Esophagus (tissue), 2 donors: ENCODE measurements around the gene DUOXA2. TPM values are rescaled to one million over a fixed set of nuclear protein-coding genes. Genes with fewer than 3 reads are reported as not detected.

ENCODE experiments used
- H3K27ac ChIP-seq, 2 donors: one replicate each; pipeline ENCODE4 v1.5.1; 2013; ENCODE audit warnings: low read depth in 2 of 2, mild to moderate bottlenecking in 2 of 2, inconsistent platforms in 1 of 2, low read length in 1 of 2, moderate library complexity in 1 of 2
- H3K27me3 ChIP-seq, 2 donors: one replicate each; pipeline ENCODE4 v1.6.1; 2013; ENCODE audit warnings: low read length in 2 of 2, control low read depth in 1 of 2, mild to moderate bottlenecking in 1 of 2; ENCODE audit not compliant: insufficient read depth in 2 of 2, control insufficient read depth in 1 of 2
- H3K36me3 ChIP-seq, 2 donors: one replicate each; pipeline ENCODE4 v1.6.1; 2013; ENCODE audit warnings: low read length in 1 of 2; ENCODE audit not compliant: control insufficient read depth in 2 of 2, insufficient read depth in 2 of 2
- H3K4me1 ChIP-seq, 2 donors: one replicate each; pipeline ENCODE4 v1.6.1; 2013; ENCODE audit warnings: low read length in 1 of 2; ENCODE audit not compliant: control insufficient read depth in 2 of 2, insufficient read depth in 2 of 2
- H3K4me3 ChIP-seq, 2 donors: one replicate each; pipeline ENCODE4 v1.5.1; 2013; ENCODE audit warnings: low read length in 2 of 2, mild to moderate bottlenecking in 2 of 2, low read depth in 1 of 2, moderate library complexity in 1 of 2
- H3K9me3 ChIP-seq, 2 donors: one replicate each; pipeline ENCODE4 v1.6.1; 2013; ENCODE audit warnings: mild to moderate bottlenecking in 2 of 2, low read depth in 1 of 2, low read length in 1 of 2, moderate library complexity in 1 of 2; ENCODE audit not compliant: control insufficient read depth in 2 of 2, insufficient read depth in 1 of 2
- WGBS, 2 donors: extraction: QIAGEN DNeasy Blood & Tissue Kit; methylation state at CpG; one replicate each; pipeline ENCODE4 v1.1.7; 2013; 5-methylcytosine and 5-hydroxymethylcytosine counted together
- polyA plus RNA-seq, 2 donors: library from polyadenylated mRNA; stranded (reverse); fragments of 200-250 nt; gene quantifications; one replicate each; pipeline ENCODE4 v1.2.3, GENCODE V29; 2013
- donor health status: healthy with polysubstance abuse.
- donor health status: Bipolar disorder and iron deficiency.

Gene DUOXA2
- polyA plus RNA-seq, 2 donors: 8.4 to 39.1 TPM

DNA sequence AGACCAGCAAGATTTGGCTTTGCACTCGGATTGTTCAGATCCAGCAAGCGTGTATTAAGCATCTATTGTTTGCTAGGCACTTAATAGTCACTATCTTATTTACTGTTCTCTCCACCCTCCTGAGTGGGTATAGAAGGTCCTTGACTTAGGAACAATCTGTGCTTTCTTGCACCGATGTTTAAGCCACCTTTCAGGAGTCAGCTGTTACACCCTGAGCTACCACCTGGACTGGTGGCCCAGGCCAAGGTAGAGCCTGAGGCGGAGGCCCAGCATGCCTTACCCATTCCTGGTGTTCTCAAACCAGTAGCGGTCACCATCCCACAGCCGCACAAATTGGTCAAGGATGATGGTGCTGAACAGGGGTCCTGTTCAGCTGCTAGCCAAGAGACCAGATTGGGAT, 25.6 kb downstream of the DUOXA2 start:
- WGBS, 2 donors: 88 to 90% methylated on average over 6 of the region's 6 CpGs
- H3K36me3 ChIP-seq: peaks cover 7 to 57% of the 10 kb centered on the region in 2 donors
- no peaks in the 10 kb centered on the region for H3K9me3 ChIP-seq
- H3K27me3 ChIP-seq: no peaks in the 10 kb centered on the region
- peaks cover 0 to 4% of the 10 kb centered on the region in 2 donors for H3K4me1 ChIP-seq
- H3K4me3 ChIP-seq: no peak overlapping the region
- H3K27ac ChIP-seq: no peak overlapping the region

DNA sequence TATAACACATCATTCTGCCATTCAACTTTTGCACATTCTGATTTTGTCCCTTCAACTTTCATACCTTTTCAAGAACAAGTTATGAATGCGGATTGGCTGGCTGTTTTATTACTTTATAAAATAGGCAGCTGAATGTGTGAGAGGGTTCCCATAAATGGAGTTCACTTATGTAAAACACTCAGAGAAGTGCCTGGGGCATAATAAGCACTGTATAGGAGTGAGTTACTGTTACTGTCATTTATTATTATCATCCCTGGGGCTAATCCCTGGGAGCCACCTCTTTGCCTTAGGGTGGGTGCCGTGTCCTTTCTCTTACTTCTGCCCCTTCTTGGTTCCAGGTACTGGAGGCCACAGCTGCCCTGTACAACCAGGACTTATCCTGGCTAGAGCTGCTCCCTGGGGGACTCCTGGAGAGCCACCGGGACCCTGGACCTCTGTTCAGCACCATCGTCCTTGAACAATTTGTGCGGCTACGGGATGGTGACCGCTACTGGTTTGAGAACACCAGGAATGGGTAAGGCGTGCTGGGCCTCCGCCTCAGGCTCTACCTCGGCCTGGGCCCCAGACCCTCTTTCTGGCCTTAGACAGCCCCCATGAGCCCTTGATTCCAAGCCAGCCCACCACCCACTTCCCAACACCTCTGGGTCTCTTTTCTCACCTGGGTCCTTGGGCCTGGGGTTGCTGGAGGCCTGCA, 26.6 kb downstream of the DUOXA2 start:
- no peaks in the 10 kb centered on the region for H3K4me1 ChIP-seq
- no peaks in the 10 kb centered on the region for H3K9me3 ChIP-seq
- H3K4me3 ChIP-seq: no peak overlapping the region
- H3K36me3 ChIP-seq: peaks cover 7 to 55% of the 10 kb centered on the region in 2 donors
- WGBS, 2 donors: 94 to 96% methylated on average over 10 of the region's 10 CpGs
- no peaks in the 10 kb centered on the region for H3K27me3 ChIP-seq
- H3K27ac ChIP-seq: no peak overlapping the region

DNA sequence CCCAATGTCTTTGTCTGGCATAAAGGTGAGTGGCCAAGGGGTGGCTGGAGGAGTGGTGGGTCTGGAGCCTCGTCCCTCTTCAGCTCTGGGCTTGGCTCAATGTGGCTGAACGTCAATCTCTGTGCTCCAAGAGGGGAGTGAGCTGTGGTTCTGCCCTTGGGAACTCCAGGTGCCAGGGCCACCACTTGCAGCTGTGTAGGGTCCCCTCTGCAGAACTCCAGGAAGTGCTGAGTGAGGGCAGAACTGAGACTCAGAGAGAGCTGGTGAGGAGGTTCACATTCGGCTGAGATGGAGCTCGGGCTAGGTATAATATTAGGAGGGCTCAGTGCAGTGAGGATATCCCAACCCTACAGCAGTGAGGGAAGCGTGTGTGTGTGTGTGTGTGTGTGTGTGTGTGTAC, 27.3 kb downstream of the DUOXA2 start:
- no peaks in the 10 kb centered on the region for H3K27me3 ChIP-seq
- no peak overlapping the region for H3K4me3 ChIP-seq
- no peaks in the 10 kb centered on the region for H3K4me1 ChIP-seq
- WGBS, 2 donors: 84 to 85% methylated on average over 4 to 5 of the region's 5 CpGs
- no peak overlapping the region for H3K27ac ChIP-seq
- no peaks in the 10 kb centered on the region for H3K9me3 ChIP-seq
- H3K36me3 ChIP-seq: peaks cover 7 to 54% of the 10 kb centered on the region in 2 donors

- peaks cover 7 to 58% of the 10 kb centered on the region in 2 donors for H3K36me3 ChIP-seq
- no peak overlapping the region for H3K27ac ChIP-seq
- H3K27me3 ChIP-seq: no peaks in the 10 kb centered on the region
- WGBS, 2 donors: 89 to 93% methylated on average over 7 of the region's 7 CpGs
- H3K4me3 ChIP-seq: no peak overlapping the region
- H3K9me3 ChIP-seq: no peaks in the 10 kb centered on the region
- peaks cover 0 to 9% of the 10 kb centered on the region in 2 donors for H3K4me1 ChIP-seq
Observed at GRCh38 chr15:45143056-45143455, 28.9 kb downstream of the DUOXA2 start.

GRCh38 chr15:45143946-45144345, 29.8 kb downstream of the DUOXA2 start:
- no peaks in the 10 kb centered on the region for H3K27me3 ChIP-seq
- no peaks in the 10 kb centered on the region for H3K9me3 ChIP-seq
- peaks cover 0 to 15% of the 10 kb centered on the region in 2 donors for H3K4me1 ChIP-seq
- WGBS, 2 donors: 85 to 90% methylated on average over 11 of the region's 11 CpGs
- peaks cover 7 to 55% of the 10 kb centered on the region in 2 donors for H3K36me3 ChIP-seq
- H3K27ac ChIP-seq: no peak overlapping the region
- H3K4me3 ChIP-seq: no peak overlapping the region

GRCh38 chr15:45144775-45145174, 30.6 kb downstream of the DUOXA2 start:
- H3K27ac ChIP-seq: no peak overlapping the region
- 81 to 87% methylated on average over 9 of the region's 9 CpGs for WGBS, 2 donors
- H3K36me3 ChIP-seq: peaks cover 7 to 50% of the 10 kb centered on the region in 2 donors

GRCh38 chr15:45146405-45146804, 32.3 kb downstream of the DUOXA2 start:
- Histone ChIP-seq H3K9me3 (no peaks in the 10 kb centered on the region), H3K36me3 (peaks cover 3 to 51% of the 10 kb centered on the region in 2 donors), H3K4me1 (peaks cover 0 to 19% of the 10 kb centered on the region in 2 donors), H3K27me3 (no peaks in the 10 kb centered on the region), H3K4me3 (no peak overlapping the region), H3K27ac (peak overlapping the region; percentile 68 to 86)
- 70 to 72% methylated on average over 4 of the region's 4 CpGs for WGBS, 2 donors

More at GRCh38 chr15:45144775-45145174, 30.6 kb downstream of the DUOXA2 start:
- Histone ChIP-seq H3K27me3 (no peaks in the 10 kb centered on the region), H3K4me1 (peaks cover 0 to 19% of the 10 kb centered on the region in 2 donors), H3K9me3 (no peaks in the 10 kb centered on the region), H3K4me3 (no peak overlapping the region)

- Histone ChIP-seq H3K36me3 (peaks cover 10 to 54% of the 10 kb centered on the region in 2 donors), H3K27ac (peak overlapping the region; percentile 33 to 64), H3K4me3 (no peak overlapping the region), H3K9me3 (no peaks in the 10 kb centered on the region), H3K4me1 (peaks cover 0 to 19% of the 10 kb centered on the region in 2 donors), H3K27me3 (no peaks in the 10 kb centered on the region)
- WGBS, 2 donors: 94 to 95% methylated on average over 7 of the region's 7 CpGs
Observed at GRCh38 chr15:45147606-45148005, 33.5 kb downstream of the DUOXA2 start.

GRCh38 chr15:45148076-45149059, 34.2 kb downstream of the DUOXA2 start:
- 81% methylated on average over 12 of the region's 12 CpGs for WGBS, 2 donors
- Histone ChIP-seq H3K27me3 (no peaks in the 10 kb centered on the region), H3K4me3 (no peak overlapping the region)

More at GRCh38 chr15:45148076-45149059, 34.2 kb downstream of the DUOXA2 start:
- H3K27ac ChIP-seq: peak overlapping the region; percentile 33 to 77
- no peaks in the 10 kb centered on the region for H3K9me3 ChIP-seq
- peaks cover 0 to 19% of the 10 kb centered on the region in 2 donors for H3K4me1 ChIP-seq
- H3K36me3 ChIP-seq: peaks cover 7 to 51% of the 10 kb centered on the region in 2 donors
